NCI-H345 treated with DMSO at 0.1 percent for 48 hours (cell line): ENCODE measurements around the gene RASSF7.
A peak's percentile ranks its signal among the peaks of the same experiment; 100 is the strongest.
"Not testable (repeated sequence)": the region's sequence is repeated elsewhere in the genome, so short reads cannot be mapped to it uniquely, and the experiment has no call there.

ENCODE experiments used
- DNase-seq: peaks from one replicate; lab custom pipeline; 2025; ENCODE audit not compliant: unreplicated experiment; lab: John Stamatoyannopoulos, UW

RASSF7 gene

GRCh38 chr11:560305-561147 is at the start of gene RASSF7, which contains the start of gene LMNTD2:
TSS of gene RASSF7 (plus strand) at chr11:560970. CDS start at chr11:561769, 799 bp downstream.
TSS of gene LMNTD2 (minus strand) at chr11:560738. CDS start at chr11:560716, 22 bp downstream.
- peak; percentile 75 for DNase-seq

GRCh38 chr11:512761-513595 is 47.8 kb upstream of the RASSF7 start:
- no peak for DNase-seq

- DNase-seq, result no peak
Observed at GRCh38 chr11:514606-515005, 46.2 kb upstream of the RASSF7 start.

GRCh38 chr11:515131-515530 is 45.6 kb upstream of the RASSF7 start:
- DNase-seq, result no peak

GRCh38 chr11:516400-516799 is 44.4 kb upstream of the RASSF7 start:
- DNase-seq, result no peak

- DNase-seq, result not testable (repeated sequence)
Observed at GRCh38 chr11:516918-517685, 43.7 kb upstream of the RASSF7 start.

- no peak for DNase-seq
Observed at GRCh38 chr11:518463-519202, 42.1 kb upstream of the RASSF7 start.

GRCh38 chr11:520428-521176 is 40.2 kb upstream of the RASSF7 start:
- DNase-seq, result no peak

GRCh38 chr11:521177-521688 is 39.5 kb upstream of the RASSF7 start:
- no peak for DNase-seq

GRCh38 chr11:526192-526591 is 34.6 kb upstream of the RASSF7 start:
- no peak for DNase-seq

GRCh38 chr11:528166-528814 is 32.5 kb upstream of the RASSF7 start:
- DNase-seq, result no peak

GRCh38 chr11:528815-529727 is 31.7 kb upstream of the RASSF7 start:
- DNase-seq, result peak; percentile 6

GRCh38 chr11:529728-530411 is 30.9 kb upstream of the RASSF7 start:
- DNase-seq, result no peak

- no peak for DNase-seq
Observed at GRCh38 chr11:530960-531831, 29.6 kb upstream of the RASSF7 start.

GRCh38 chr11:531919-532526 is 28.7 kb upstream of the RASSF7 start:
- no peak for DNase-seq

GRCh38 chr11:532527-532985 is 28.2 kb upstream of the RASSF7 start:
- DNase-seq, result no peak
